GM18511 (cell line): ENCODE measurements around the gene BEGAIN.

ENCODE experiments used
- ATAC-seq: cut with Tn5 transposase; IDR thresholded peaks from one replicate; pipeline ENCODE4 v1.9.1; 2021; ENCODE audit warnings: mild to moderate bottlenecking, moderate library complexity; ENCODE audit not compliant: unreplicated experiment

The BEGAIN gene

GRCh38 chr14:100554696-100555320, 32.4 kb downstream of the BEGAIN start:
- ATAC-seq = no peak

- ATAC-seq = no peak
These were observed 33.0 kb downstream of the BEGAIN start for GRCh38 chr14:100554082-100554677.

- ATAC-seq = no peak
These were observed 33.7 kb downstream of the BEGAIN start for GRCh38 chr14:100553471-100553870.

DNA sequence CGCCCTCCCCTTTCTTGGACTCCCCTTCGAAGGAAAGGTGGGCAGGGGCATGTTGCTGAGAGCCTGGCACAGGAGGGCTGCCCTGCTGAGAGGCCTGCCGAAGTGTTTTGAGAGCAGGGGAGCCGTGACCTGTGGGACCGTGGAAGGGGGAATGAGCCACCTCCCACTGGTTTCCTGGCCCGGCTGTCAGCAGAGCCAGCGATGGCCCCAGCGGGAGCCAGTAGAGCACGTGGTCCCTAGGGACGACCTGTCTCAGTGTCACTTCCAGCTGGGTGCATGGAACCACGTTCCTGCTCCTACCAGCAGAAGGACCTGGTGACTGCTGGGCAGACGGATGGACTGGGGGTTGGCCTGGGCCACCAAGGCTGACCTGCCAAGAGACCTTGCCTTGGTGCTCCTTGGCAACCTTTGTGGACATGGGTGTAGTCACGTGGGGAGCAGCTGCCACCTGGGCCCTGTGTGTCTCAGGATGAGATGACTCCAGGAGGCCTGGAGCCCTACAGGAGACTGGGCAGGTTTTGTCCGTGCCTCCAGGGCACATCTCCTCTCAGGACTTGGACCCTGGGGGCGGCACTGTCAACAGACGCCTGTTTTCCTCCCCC, 34.6 kb downstream of the BEGAIN start:
- ATAC-seq = no peak

GRCh38 chr14:100551056-100551455, 36.2 kb downstream of the BEGAIN start:
- no peak for ATAC-seq

DNA sequence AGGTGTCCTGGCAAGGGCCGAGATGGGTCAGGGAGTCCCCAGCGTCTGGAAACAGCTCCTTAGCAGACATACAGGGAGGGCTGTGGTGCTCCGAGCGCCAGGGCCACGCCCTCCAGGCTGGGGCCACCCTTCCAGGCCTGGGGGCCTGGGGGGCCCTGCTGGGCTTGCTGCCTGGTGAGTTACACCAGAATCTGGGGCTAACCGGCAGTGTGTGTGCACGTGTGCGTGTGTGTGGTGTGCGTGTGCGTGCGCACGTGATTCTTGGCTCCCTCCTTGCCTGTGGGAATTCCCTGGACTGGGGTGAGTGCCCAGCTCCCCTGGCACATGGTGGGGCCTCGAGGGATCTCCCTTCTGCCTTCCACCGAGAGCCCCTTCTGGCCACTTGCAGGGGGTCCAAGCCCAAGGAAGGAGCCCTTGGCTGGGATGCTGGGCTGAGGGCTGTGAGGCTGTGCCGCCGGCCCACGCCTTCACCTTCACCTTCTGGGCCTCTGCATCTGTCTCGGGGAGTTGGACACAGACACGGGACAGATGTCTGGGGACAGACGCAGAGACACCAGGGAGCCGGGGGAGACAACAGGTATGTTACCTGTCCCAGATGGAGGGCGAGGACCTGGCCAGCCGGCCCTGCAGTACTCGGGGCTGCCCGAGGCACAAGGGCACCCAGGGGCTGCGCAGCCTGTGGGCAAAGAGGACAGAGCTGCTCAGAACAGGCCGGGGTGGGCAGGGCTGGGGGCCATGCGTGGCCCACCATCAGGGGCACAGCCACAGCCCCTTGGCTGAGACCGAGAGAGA, 37.2 kb downstream of the BEGAIN start:
- no peak for ATAC-seq

GRCh38 chr14:100548939-100549338, 38.3 kb downstream of the BEGAIN start:
- no peak for ATAC-seq

GRCh38 chr14:100548295-100548655, 38.9 kb downstream of the BEGAIN start:
- ATAC-seq = no peak

DNA sequence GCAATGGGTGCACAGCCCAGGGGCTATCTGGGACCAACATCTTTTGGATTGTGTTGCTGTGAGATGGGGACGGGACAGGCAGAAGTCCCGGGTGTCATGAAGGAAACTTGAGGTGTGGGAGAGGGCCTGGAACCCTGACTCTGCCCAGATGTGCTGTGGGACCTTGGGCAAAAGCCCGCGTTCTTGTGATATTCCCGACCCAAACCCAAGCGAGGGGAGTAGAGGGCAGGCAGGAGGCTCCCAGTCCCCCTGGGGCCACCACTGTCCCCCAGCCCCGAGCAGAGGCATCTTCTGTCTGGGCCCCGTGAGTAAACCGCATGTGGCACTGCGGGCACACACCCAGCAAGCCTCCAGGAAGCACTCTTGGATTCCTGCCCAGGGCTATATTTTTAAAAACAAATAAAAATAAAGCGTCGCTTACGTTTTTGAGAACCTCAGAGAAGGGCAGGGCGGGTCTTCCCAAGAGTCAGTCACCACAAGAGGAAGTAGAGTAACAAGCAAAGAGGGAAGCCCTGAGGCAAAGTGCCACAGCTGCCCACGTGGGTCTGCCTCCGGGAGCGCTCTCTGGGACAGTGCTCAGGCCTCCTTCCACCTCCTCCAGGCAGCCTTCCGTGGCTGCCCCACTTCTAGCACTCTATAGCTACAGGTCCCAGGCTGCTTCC, 39.5 kb downstream of the BEGAIN start:
- ATAC-seq = no peak

GRCh38 chr14:100546051-100546443, 41.2 kb downstream of the BEGAIN start:
- ATAC-seq = no peak

DNA sequence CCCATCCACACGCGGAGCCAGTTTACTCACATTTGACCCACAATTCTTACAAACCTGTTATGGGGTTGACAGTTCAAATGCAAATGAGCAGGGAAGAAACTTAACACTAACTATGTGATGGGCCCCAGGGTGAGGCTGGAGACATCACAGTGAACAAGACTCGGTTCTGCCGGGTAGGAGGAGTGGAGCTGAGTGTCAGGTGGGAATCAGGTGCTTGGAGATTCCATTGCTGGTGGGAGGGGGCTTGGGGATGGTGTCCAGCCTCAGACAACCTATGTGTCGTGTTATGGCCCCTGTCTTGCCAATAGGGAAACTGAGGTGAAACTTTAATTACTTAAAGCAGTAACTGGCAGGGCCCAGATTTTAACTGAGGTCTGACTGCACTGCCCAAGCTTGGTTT, 41.9 kb downstream of the BEGAIN start:
- no peak for ATAC-seq

DNA sequence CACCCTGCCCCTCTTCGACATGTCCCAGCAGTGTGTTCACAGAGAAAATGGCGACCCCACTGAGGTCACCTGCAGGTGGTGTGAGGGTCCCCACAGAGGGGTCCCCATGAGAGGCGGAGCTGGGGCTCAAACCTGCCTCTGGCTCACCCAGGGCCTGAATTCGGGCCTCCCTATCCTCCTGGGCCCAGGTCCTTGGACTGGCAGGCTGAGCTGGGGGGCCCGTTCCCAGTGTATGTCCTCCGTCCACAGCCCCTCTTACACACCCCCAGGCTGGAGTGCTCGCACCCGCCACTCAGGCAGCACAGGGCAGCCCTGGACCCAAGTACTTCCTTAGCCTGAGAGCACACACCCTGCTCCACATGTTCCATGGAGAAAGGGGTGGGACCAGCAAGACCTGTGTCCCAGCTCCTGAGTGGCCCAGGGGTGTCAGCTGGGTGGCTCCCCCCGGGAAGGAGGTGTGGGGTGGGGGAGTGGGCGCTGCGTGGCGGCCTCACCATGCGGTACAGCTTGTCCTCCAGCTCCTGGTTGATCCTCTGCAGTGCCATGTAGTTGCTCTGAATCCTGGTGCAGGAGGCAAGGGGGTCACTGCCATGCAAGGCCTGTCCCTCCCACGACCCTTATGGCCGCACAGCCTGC, 42.6 kb downstream of the BEGAIN start:
- no peak for ATAC-seq

DNA sequence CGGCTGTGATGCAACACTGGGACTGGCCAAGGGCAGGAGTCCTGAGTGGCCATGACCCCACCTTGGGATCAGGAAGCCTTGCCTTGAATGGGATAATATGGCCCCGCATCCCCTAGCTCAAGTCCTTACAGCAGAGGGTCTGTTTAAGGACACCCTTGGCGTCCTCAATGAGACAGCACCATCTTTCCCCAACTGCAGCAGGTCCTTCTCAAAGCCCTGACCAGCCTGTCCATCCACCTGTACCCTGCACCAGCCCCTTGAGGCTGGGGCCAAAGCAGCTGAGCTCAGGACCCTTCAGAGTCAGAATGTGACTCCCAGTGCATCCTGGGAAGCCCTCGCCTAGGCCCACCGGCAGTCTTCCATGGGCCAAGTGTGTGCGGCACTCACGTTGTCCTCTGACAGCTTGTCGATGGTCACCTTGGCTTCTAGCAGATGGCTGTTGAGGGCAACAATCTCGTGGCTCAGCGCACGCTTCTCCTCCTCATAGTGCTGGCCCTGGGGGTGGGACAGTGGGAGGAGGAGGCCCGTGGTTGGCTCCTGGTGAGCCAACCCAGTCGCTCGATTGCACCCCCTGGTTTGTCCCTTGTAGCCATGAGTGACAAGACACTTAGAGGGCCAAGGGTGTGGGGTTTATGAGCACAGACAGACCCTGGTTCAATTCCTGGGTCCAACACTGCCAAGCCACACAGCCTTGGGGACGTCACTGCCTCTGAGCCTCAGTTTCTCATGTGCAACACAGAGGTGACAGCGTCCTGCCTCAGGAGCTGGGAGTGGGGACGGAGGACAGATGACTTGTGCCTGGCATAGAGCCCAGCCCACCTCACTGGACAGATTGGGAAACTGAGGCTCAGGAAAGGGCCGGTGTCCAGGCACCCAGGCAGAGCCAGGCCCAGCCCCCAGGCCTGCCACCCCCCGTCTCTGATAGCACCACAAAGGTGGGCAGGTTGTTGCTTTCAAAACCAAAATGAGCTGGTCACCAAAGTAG, 43.5 kb downstream of the BEGAIN start:
- no peak for ATAC-seq

DNA sequence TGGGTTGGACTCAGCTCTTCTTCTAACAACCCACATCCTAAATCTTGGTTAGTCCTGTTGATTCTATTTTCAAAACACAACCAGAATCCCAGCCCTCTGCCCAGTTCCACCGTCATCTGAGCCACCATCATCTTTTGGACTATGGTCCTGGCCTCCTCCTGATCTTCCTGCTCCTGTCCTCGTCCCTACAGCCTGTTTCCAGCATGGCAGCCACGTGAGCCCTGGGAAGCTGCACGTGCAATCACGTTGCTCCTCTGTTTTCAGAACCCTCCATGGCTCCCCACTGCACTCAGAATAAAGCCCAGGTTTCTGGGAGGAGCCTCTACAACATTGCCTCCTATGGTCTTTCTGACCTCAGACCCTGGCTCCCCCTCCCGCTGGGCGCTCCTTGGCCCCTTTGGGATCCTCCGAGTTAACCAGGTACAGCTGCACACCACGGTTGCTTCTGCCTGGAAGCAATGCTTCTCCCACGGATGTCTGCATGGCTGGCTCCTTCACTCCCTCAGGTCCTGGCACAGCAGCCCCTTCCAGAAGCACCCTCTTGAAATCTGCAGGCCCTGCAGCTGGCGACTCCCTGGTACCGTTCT, 44.5 kb downstream of the BEGAIN start:
- no peak for ATAC-seq

GRCh38 chr14:100541621-100542560, 45.3 kb downstream of the BEGAIN start:
- ATAC-seq = no peak

- no peak for ATAC-seq
These were observed 46.1 kb downstream of the BEGAIN start for GRCh38 chr14:100540926-100541620.

DNA sequence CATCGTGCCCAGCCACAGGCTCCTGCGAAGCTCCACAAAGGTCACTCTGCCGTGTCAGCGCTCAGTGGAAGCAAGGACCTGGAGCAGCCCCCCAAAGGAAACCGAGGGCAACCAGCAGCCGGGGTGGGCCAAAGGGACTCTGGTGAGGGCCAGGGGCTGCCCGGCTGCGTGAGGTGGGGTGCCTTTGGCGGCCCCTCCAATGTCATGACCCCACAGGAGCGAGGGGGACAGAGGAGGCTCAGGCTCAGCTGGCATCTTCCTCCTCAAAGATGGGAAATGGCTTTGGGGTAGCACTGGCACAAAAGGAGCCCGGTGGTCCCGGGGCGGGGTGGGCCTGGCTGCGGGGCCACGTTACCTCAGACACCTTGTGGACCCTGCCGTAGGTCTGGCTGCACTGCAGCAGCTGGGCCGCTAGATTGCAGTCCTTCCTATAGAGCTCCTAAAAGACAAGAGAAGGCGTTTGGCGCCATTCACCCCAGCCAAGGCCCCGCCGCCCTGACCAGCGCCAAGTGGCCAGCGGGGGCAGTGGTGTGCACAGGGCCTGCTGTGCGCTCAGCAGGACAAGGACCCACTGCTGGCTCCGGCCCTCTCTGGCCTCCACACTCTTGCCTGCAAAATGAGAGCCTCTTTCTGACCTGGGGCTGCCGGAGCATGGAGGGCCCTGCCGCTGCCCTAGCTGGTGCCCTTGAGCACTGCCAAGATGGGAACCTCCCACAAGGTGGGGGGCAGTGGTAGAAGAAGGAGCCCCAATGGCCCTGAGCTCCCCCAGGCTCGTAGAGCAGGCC, 46.9 kb downstream of the BEGAIN start:
- ATAC-seq = no peak
